Suppressor macrophage treated with lipopolysaccharide for 1 hour (primary cell): Measurements from ENCODE around the gene JMJD8.

ENCODE experiments used
- DNase-seq, 3 donors: peaks; one replicate each; pipeline ENCODE4 v3.0.0-alpha.2; 2020 to 2022

The JMJD8 gene

DNA sequence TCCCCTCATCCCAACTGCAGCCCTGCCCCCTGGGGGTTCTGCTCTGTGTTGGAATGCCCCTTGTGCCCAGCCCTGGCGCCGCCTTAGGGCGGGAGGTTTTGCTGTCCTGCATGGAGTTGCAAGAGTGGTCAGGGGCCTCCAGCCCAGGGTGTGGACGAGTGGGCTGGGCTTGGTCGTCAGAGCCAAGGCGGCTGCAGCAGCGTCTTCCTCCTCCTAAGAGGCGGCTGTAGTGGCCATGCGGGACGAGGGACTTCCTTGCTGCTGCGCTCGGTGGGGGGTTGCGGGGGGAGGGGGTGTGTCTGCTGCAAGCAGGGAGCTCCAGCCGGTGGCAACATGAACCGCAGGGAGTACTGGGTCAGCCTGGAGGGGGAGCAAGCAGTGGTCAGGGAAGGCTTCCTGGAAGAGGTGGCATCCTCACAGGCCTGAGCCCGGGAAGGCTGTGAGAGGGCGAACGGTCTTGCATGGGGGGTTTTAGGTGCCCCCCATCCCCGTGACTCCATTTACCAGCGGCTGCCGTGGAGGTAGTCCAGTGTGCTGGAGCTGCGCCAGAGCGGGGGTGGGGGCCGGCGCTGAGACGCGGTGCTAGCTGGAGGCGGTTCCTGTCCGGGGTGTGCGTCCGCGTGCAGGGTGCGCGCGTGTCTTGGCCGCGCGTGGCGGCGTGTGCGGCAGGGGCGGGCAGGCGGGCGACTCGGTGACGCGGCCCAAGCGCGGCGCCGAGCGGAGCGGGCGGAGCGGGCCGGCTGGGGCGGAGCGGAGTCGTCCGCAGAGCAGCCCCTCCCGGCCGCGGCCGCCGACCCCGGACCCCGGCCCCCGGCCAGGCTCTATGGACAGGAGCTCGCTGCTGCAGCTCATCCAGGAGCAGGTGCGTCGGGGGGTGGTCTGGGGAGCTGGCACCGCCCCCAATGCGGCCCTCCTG is 8.9 kb downstream of the JMJD8 start, which contains the start of gene RHBDL1:
Gene RHBDL1, plus strand, starts transcription at position 704 of the 916 bp plus-strand sequence. Its CDS starts 120 bp downstream, at position 824.
- DNase-seq = peak in 2 of 3 donors; percentile 46 to 63

DNA sequence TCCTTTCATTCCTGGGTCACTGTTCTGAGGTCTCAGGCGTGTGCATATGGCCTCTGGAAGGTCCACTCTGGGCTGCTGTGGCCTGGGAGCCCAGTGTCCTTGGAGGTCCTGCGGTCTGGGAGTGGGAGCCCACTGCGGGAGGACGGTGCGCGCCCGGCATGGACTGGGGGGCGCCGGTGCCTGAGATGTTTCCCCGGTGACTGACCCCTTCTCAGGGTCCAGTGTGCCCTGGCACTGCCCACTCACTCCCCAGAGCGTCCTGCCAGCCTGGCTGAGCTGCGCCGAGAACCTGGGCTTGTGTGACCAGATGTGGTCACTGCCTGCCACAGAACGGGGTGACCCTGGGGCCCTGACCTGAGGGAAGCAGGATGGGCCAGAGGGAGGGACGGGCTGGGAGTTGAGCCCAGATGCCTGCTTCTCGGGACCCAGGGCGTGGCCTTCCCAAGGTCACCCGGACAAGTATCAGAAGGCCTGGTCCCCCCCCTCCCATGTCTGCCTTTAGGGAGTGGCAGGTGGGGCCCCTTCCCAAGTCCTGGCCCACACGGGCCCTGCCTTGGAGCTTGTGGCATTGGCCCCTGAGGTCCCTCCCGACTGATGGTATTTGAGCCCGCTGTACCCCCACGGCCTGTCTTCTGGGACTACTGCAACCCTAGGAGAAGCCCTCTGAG is 9.8 kb downstream of the JMJD8 start:
- no peak for DNase-seq

DNA sequence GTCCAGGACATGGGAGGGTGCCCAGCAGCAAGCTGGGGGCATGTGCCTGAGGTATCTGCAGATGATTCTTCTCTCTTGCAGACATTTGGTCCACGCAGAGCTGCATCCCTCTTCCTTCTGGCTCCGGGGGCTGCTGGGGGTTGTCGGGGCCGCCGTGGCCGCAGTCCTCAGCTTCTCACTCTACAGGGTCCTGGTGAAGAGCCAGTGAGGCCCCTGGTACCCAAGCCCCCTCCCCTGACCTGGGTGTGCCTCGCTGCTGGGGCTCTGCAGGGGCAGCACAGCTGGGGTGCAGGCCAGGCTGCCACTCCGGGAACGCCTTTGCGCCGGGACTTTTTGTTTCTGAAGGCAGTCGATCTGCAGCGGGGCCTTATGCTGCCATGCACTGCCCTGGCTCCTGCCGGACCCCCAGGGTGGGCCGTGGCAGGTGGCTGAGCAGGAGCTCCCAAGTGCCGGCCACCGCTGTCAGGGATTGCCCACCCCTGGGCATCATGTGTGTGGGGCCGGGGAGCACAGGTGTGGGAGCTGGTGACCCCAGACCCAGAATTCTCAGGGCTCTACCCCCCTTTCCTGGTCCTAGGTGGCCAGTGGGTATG is 10.6 kb downstream of the JMJD8 start:
- no peak for DNase-seq

DNA sequence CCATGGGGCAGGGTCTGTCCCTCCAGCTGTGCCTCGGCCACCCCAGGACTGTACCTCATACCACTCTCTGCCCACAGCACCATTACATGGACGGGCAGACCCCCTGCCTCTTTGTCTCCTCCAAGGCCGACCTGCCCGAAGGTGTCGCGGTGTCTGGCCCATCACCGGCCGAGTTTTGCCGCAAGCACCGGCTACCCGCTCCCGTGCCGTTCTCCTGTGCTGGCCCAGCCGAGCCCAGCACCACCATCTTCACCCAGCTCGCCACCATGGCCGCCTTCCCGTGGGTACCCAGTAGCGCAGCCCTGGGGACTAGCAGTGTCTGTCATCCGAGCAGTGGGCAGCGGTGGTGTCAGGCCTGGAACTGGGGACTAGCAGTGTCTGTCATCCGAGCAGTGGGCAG is 11.3 kb downstream of the JMJD8 start:
- no peak for DNase-seq

DNA sequence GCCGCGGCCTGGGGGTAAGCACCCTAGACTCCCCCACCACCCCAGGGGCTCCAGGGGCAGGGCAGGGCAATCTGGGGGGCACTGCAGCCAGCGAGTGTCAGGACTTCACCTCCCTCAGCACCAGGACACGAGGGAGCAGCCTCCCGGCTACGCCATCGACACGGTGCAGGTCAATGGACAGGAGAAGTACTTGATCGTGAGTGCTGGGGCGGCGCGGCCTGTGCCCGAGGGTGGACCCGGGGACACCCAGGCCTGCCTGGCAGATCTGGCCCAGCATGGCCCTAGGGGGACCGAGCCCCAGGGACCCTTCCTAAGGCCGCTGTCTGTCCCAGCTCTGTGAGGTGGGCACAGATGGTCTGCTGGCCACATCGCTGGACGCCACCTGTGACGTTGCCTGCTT is 11.8 kb downstream of the JMJD8 start:
- no peak for DNase-seq

DNA sequence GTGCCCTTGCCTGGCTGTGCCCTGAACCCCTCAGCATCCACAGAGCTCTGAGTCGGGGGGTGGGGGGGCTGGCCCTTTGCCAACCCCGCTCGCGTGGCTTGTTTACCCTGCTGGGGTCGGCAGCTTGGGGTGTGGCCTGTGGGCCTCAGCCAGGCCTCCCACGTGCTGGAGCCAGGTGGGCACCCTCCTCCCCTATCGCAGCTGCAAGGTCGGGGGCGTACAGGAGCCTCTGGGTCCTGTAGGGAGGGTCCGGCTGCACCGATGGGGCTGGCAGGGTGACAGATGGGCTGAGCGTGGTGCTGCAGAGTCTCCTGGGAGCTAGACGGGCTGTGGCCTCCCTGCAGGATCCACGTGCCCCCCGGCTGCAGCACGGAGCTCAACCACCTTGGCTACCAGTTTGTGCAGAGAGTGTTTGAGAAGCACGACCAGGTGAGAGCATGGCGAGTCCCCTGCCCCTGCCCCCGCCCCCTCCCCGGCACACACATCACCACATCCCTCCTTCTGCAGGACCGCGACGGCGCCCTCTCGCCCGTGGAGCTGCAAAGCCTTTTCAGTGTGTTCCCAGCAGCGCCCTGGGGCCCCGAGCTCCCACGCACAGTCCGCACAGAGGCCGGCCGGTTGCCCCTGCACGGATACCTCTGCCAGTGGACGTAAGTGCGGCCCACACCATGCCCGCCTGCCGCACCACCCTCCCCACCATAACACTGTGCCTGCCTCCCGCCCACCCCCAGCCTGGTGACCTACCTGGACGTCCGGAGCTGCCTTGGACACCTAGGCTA is 12.6 kb downstream of the JMJD8 start:
- no peak for DNase-seq

DNA sequence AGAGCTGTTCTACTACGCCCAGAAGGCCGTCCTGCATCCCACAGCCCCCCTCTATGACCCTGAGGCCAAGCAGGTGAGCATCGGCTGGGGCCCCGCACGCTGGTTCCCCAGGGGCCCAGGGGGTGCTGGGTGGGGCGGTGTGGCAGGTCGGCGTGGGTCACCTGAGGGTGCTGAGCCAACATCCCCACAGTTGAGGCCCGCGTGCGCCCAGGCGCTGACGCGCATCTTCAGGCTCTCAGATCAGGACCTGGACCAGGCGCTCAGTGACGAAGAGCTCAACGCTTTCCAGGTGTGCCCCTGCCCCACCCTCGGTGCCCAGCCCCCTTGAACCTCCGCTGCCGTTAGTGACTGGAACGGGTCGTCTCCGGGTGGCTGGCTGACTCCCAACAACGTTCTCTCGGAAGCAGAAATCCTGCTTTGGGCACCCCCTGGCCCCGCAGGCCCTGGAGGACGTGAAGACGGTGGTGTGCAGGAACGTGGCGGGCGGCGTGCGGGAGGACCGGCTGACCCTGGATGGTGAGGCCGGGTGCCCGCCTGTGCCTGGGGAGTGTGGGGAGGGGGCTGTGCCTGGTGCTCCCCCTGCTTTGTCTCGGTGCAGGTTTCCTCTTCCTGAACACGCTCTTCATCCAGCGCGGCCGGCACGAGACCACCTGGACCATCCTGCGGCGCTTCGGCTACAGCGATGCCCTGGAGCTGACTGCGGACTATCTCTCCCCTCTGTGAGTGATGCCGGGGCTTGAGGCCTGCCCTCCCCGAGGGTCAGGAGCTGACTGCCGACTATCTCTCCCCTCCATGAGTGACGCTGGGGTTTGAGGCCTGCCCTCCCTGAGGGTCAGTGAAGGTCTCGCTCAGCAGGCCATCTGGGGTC is 13.4 kb downstream of the JMJD8 start:
- no peak for DNase-seq

DNA sequence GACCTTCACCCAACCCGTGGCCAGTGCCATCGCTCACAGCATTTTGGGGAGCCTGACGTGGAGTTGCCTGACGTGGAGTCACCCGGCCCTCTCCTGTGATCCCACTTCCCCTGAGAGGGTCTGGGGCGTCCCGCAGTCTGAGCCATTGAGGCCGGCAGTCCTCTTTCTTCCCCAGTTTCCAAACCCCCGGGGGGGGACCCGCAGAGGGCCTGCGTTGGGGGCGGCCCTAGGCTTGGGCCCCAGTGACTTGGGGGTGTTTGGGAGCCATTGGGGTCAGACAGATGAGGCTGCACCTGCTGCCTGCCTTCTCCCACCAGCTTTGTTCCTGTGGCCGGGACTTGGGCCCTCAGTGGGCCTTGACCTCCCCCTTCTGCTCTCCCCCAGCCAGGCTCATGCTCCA is 14.5 kb downstream of the JMJD8 start:
- DNase-seq = no peak

DNA sequence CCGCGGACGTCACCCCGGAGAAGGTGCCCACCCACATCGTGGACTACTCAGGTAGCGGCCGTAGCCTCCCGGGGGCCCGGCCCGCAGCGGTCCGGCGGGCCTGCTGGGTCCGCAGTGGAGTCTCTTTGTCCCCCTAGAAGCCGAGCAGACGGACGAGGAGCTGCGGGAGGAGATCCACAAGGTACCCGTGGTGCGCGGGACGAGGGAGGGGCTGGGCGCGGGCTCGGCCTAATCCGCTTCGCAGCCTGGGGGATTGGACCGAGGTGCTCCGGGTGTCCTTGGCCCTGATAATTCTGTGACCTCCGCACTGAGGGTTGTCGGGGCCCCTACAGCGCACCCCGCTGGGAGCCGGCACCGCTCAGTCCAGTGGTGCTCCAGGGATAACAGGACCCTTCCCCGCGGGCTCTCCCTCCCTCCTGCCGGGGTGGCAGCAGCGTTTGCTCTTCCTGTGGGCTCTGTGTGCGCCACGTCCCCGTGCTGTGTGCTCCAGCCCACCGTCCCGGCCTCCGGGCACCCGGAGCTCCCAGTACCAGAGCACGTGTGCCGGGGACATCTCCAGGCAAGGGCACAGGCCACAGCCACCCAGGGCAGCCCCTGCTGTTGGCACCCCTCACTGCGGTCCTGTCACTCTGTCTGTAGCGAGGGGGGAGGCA is 15.5 kb downstream of the JMJD8 start:
- DNase-seq = peak in 2 of 3 donors; percentile 5 to 33

DNA sequence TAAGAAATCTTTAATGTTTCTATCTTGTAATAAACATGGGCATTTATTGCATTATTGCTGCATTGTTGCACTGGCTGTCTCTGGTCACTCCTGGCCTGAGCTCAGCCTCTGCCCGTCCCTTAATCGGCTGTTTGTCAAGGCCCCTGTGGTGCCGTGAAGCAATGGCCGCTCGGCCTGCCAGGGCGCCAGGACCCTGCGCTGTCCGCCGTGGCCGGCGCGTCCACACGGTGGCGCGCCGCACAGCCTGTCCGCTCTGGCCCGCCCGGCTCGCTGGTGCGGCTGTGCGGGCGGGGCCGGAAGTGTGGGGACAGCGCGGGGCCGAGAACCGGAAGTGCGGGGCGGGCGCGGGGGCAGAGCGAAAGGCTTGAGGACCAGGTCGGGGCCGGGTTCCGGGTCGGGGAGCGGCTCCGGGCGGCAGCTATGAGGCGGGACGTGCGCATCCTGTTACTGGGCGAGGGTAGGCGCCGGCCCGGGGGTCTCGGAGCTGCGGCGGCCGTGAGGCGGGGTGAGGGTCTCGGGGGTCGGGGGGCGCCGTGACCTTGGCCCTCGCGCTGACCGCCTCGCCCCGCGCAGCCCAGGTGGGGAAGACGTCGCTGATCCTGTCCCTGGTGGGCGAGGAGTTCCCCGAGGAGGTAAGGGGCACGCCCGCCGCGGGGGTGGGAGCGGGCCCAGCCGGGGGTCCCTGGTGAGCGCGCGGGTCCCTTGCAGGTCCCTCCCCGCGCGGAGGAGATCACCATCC is 16.2 kb downstream of the JMJD8 start, which contains the start of gene RHOT2:
Gene RHOT2, plus strand, starts transcription at position 353 of the 739 bp plus-strand sequence. Its CDS starts 68 bp downstream, at position 421.
- peak; percentile 96 to 99 (median 99) for DNase-seq

DNA sequence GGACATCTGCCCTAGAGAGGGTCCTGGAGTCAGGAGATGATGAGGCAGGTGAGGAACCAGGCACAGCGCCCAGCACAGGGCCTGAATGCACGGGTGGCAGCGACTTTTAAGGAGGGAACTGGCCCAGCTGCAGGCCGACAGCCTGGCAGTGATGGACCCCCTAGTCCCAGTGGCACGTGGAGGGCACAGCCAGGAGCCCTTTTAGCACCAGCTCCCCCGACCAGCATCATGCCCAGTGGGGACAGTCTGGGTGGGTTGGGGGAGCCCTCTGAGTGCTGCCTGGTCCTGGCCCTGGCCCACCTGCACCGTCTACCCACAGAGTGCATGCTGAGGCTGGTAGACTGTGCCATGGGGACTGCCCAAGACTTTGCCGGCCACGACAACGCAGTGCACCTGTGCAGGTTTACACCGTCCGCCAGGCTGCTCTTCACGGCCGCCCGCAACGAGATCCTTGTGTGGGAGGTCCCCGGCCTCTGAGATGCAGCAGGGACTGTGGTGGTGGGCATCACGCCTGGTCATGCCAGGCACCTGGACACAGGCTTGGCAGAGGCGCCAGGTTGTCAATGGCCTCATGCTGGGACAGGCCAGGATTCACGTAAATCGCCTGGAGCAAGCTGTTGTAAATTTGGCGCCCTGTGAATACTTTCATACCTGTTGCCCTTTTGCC is 16.9 kb downstream of the JMJD8 start:
- no peak for DNase-seq

DNA sequence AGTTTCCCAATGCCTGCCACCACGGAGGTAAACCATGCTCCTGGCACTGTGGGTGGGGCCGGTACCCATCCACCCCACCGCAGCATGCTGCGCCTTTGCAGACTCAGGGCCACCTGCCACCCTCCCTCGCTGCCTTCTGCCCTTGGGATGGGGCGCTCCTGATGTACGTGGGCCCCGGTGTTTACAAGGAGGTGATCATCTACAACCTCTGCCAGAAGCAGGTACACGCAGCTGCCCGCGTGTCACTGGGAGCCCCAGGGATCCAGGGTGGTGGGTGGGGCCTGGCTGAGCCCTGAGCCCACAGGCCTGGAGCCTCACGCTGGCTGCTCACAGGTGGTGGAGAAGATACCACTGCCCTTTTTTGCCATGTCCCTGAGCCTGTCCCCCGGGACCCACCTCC is 17.6 kb downstream of the JMJD8 start:
- DNase-seq = no peak

DNA sequence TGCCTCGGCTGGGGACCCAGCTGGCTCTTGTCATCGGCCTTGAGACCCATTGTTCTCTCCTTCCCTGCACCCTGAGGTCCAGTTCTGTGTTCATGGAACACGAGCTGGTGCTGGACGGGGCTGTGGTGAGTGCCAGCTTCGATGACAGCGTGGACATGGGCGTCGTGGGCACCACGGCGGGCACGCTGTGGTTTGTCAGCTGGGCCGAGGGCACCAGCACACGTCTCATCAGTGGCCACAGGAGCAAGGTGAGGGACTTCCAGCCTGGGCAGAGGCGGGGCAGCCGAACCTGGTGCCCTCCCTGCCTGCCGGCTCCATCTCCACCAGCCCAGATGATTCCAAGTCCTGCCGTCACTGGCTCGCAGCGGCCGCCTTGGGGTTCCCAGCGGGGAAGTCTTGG is 21.5 kb downstream of the JMJD8 start:
- DNase-seq = no peak

DNA sequence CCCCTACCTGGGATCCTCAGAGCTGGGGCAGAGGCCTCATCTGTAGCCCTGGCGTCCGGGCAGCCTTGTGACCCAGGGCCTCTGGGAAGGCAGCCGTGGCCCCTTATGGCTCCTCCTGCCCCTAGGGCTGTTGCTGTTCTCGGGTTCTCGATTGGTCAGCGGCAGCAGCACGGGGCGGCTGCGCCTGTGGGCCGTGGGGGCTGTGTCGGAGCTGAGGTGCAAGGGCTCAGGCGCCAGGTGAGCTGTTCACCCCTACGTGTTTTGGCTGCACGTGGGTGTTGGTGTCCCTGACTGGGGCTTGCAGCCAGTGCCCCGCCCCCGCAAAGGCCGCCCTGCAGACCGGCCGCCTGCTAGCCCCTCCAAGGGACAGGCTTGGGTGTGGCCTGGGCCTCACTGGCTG is 22.0 kb downstream of the JMJD8 start:
- DNase-seq = no peak

DNA sequence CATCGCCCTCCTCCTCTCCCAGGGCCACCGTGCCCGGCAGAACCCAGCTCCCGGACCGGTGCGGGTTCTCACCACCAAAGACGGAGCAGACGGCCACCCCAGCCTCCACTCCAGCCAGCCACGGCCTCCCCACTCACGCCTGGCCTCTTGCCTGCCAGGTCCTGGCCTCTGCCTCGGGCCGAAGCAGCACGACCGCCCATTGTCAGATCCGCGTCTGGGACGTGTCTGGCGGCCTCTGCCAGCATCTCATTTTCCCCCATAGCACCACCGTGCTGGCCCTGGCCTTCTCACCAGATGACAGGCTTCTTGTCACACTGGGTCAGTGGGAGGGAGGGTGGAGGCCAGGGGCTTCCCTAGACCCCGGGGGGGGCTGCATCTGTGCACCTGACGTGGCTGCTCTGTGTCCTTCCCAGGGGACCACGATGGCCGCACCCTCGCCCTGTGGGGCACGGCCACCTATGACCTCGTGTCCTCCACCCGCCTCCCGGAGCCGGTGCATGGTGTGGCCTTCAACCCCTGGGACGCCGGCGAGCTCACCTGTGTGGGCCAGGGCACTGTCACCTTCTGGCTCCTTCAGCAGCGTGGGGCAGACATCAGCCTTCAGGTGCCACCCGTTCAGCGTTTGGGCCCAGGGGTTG is 22.8 kb downstream of the JMJD8 start:
- no peak for DNase-seq

DNA sequence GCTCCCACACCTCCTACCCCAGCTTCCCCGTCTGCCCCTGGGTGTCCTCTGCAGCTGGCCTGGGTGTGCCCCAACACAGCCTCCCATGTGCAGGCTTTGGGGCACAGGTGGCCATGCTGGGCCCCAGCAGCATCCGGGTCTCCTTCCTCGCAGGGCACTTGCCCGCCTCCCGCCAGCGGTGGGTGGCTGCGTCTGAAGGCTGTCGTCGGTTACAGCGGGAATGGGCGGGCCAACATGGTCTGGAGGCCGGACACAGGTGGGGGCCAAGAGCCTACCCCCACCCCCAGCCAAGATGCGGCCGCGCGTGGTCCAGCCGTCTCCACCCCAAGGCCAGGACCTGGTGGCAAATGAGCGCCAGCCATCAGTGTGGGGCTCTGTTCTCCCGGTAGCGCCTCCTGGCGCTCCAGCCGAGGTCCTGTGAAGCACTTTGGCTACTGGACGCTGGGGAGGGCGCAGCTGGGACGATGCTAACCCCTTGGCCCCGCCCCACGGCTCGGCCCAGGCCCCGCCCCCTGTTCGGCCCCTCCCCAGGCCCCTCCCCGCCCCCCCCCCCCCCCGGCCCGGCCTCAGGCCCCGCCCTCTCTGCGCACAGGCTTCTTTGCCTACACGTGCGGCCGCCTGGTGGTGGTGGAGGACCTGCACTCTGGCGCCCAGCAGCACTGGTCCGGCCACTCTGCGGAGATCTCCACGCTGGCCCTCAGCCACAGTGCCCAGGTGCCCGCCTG is 23.5 kb downstream of the JMJD8 start:
- DNase-seq = peak; percentile 92 to 97 (median 96)

DNA sequence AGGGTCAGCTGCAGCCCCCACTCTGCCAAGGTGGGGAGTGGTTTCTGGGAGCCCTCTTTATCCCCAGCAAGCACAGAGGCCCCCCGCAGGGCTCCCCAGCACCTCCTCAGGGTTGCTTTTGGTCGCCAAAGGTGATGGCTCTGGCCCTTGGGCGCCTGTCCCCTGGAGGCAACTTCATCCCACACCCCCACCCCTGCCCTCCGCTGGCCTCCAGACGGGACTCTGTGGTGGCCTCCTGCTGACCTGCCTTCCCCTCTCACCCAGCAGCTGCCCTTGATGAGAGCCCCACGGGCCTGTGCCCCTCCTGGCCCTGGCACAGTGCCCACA is 24.0 kb downstream of the JMJD8 start:
- no peak for DNase-seq

DNA sequence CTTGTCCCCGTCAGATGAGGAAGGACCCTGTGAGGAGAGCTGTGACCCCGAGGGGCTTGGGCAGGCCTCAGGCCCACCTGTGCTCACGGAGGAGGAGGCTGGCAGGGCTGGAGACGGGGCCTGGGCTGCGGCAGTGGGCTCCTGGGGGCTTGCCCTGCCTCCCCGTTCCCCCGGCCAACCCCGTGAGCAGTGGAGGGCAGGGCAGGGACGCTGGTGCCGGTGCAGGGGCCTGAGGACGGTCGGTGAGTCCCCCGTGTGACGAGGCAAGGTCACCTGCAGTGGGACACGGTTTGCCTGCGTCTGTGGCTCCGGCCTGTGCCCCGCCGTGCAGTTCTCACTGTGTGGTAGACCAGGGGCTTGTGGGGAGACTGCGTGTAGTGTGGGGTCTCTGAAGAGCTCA is 24.5 kb downstream of the JMJD8 start:
- no peak for DNase-seq
